ENCODE results near the gene FURIN.
"Not testable (repeated sequence)": the region's sequence is repeated elsewhere in the genome, so short reads cannot be mapped to it uniquely, and the experiment has no call there.

FURIN gene

DNA sequence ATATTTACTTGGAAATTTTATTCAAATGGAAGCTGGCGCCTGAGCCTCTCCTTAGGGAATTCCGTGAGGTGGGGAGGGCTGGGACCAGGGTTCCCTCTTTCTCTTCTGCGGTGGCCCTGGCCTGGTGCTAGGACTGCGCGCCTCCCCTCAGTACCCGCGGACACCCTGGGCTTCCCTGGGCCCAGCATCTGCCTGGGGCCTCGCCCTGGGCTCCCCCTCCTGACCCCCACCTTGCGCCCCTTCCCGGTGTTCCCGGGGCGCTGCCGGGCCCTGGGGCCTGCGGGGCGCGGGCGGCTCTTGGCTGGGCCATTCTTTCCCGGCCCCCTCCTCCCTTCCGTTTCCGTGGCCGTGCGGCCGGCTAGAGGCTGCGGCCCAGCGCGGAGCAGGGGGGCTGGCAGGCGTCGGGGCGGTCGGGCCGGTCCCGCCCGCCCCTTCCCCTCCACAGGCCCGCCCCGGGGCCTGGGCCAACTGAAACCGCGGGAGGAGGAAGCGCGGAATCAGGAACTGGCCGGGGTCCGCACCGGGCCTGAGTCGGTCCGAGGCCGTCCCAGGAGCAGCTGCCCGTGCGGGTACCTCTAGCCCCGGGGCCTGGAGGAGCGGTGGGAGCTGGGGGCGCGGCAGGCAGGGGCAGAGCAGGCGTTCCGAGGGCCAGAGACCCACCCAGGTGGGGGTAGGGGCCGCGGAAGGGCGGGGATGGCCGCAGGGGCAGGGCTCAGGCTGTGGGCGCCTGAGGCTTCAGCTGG, 15.8 kb downstream of the FURIN start, which contains the start of gene FES:
Gene FES, plus strand, starts transcription at position 529 of the 743 bp plus-strand sequence. CDS start 542 bp downstream, outside the sequence.
- DNase-seq = no peak

DNA sequence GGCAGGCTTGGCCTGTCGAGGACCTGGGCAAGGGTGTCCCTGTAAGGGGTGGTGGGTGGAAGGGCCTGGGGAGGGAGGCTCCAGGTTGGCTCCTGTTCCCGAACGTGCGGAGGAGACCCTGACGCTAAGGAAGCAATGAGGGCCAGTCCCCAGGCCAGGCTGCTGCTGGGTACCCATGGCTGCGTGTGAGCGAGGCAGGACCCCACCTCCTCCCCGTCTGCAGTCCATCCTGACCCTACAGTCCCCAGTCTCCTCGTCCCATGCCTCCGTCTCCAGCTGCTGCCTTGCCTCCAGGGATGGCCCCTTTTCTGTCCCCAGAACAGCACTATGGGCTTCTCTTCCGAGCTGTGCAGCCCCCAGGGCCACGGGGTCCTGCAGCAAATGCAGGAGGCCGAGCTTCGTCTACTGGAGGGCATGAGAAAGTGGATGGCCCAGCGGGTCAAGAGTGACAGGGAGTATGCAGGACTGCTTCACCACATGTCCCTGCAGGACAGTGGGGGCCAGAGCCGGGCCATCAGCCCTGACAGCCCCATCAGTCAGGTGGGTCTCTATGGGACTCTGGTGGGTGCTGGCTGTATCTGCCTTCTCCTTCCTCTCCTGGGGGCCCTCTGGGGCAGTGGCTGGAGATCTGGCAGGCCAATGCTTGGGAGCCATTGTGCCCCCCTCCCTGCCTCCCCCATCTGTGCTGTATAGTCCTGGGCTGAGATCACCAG, 16.5 kb downstream of the FURIN start:
- DNase-seq = no peak

DNA sequence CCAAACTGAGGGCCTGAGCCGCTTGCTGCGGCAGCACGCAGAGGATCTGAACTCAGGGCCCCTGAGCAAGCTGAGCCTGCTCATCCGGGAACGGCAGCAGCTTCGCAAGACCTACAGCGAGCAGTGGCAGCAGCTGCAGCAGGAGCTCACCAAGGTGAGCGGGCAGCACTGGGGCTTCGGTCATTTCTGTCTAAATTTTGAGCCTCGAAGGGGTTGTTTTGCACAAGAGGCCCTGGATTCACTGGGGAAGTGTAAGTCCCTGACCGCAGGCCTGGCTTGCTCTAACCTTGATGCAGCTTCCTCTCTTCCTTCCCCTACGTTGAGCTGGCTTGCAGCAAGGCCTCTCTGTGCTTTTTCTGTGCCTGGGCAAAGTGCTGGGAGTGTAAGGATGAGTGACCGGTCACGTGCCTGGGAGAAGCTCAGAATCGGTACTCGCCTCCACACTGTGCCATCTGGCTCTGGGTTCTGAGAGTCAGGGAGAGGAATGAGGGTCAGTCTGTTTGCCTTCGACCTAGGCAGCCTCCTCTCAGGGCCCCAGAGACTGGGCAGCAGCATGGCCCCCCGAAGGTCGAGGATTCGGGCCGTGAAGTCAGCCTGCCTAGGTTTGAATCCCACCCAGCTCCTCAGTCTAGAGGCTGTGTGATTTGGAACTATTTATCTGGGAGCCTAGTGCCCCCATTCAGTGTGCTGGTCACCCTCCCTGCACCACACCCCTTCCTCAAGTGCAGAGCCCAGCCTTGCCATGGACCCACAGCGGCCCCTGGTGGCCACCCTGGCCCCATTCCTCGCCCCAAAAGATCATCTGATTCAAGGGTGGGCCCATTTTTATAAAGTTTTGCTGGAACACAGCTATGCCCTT, 17.3 kb downstream of the FURIN start:
- peak; percentile 52 to 79 (median 67) for DNase-seq

DNA sequence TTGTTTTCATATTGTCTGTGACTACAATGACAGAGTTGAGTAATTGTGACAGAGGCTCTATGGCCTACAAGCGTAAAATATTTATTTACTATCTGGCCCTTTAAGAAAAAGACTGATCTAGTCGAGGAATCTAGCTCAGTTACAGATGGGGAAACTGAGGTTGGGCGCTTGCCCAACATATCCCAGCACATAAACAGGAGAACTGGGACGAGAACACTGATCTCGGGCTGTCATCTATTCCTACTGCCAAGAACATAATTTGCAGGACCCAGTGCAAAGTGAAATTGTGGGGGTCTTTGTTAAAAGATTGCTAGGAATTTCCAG, 17.9 kb downstream of the FURIN start:
- DNase-seq = no peak

DNA sequence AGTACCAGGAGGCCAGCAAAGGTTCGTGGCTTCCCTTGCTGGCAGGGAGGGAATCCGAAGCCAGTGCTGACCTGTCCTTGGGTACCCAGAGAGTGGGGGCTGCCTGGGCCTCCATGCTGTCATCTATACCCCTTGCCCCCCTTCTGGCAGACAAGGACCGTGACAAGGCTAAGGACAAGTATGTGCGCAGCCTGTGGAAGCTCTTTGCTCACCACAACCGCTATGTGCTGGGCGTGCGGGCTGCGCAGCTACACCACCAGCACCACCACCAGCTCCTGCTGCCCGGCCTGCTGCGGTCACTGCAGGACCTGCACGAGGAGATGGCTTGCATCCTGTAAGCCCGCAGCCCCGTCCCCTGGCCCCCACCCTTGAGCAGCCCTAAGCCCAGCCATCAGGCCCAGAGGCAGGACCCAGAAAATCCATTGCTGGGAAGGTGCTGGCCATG, 18.7 kb downstream of the FURIN start:
- no peak for DNase-seq

DNA sequence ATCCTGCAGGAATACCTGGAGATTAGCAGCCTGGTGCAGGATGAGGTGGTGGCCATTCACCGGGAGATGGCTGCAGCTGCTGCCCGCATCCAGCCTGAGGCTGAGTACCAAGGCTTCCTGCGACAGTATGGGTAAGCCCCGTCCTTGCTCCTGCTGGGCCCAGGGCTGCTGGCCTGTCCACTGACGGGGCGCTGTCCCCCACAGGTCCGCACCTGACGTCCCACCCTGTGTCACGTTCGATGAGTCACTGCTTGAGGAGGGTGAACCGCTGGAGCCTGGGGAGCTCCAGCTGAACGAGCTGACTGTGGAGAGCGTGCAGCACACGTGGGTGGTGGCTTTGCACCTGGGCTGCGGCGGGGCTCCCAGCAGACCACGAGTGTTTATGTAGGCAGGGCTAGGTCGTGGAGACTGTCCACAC, 20.9 kb downstream of the FURIN start:
- DNase-seq = no peak

DNA sequence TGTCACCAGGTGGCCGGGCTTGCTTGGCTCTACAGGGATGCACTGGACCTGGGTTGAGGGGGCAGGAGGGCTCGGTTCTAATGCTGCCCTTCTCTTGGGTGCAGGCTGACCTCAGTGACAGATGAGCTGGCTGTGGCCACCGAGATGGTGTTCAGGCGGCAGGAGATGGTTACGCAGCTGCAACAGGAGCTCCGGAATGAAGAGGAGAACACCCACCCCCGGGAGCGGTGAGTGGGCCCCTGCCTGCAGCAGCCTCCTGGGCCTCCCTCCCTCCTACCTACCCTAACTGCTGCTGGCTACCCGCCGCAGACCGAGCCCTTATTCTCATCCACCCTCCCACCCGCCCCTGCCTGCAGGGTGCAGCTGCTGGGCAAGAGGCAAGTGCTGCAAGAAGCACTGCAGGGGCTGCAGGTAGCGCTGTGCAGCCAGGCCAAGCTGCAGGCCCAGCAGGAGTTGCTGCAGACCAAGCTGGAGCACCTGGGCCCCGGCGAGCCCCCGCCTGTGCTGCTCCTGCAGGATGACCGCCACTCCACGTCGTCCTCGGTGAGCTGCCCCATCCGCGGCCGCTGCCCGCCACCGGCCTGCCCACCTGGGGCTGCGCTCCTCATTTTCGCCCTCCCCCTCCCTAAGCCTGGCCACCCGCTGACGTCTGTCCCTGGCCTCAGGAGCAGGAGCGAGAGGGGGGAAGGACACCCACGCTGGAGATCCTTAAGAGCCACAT, 21.5 kb downstream of the FURIN start:
- no peak for DNase-seq

DNA sequence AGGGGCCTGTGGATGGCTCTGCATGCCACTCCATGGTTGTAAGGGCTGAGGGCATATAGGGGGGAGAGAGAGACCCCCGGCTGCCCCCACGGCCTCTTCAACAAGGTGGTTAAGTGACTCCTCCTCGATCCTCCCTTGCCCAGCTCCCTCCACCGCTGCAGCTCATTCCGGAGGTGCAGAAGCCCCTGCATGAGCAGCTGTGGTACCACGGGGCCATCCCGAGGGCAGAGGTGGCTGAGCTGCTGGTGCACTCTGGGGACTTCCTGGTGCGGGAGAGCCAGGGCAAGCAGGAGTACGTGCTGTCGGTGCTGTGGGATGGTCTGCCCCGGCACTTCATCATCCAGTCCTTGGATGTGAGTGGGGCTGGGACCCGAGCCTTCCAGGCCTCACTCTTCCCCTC, 22.5 kb downstream of the FURIN start:
- no peak for DNase-seq

DNA sequence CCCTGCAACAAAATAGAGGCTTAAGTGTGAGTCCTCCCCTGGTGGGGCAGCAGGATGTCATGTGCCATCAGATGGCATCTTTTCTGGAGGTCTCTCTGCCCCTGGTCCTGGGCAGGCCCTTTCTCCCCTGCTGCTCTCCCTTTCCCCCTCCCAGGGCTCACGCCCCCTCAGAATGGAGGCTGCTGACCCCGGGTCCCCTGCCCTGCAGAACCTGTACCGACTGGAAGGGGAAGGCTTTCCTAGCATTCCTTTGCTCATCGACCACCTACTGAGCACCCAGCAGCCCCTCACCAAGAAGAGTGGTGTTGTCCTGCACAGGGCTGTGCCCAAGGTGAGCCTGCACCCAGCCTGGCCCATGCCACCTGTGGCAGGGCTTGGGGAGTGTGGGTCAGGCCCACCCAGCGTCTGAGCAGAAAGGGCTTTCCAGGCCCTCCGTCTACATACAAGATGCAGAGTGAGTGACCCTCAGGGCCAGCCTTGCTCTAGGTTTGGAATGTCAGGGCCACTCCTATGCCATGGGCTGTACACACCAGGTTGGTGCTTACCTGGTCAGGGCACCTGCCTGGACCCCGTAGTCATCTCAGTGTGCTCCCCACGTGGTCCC, 23.1 kb downstream of the FURIN start:
- no peak for DNase-seq

DNA sequence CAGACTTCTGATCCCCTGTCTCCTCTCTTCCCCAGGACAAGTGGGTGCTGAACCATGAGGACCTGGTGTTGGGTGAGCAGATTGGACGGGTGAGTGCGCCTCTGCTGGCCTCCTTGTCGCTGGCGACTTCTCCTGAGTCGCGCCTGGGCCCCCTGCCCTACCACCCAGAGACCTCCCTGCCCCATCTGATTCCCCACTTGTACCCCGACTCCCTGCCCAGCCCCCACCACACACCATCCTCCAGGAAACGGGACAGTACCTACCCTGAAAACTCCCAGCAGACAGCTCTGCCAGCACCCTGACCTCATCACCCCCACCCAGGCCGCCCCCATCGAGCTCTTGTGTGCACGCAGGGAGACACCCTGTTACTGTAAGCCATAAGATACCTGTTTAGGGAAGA, 23.6 kb downstream of the FURIN start:
- DNase-seq = no peak

DNA sequence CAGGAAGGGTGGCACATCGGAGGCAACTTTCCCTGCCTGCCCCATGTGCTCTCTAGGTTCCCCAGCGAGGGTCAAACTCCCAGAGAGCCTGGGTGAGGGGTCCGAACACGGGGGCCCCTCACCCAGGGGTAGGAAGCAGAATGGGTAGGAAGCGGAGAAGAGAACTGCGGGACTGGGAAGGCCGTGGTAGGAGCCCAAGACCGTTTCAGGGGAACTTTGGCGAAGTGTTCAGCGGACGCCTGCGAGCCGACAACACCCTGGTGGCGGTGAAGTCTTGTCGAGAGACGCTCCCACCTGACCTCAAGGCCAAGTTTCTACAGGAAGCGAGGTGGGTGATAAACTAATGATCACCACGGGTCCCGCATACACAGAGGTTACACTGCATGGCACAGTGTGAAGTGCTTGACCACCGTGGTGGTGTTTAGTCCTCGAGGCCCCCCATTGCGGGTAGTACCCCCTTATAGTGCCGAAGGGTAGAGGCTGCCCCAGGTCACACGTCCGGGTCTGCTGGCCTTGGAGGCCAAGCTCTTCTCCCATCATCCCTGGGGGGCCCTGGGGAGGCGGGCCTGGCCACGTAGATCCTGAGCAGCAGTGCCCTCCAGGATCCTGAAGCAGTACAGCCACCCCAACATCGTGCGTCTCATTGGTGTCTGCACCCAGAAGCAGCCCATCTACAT, 24.2 kb downstream of the FURIN start:
- no peak for DNase-seq

DNA sequence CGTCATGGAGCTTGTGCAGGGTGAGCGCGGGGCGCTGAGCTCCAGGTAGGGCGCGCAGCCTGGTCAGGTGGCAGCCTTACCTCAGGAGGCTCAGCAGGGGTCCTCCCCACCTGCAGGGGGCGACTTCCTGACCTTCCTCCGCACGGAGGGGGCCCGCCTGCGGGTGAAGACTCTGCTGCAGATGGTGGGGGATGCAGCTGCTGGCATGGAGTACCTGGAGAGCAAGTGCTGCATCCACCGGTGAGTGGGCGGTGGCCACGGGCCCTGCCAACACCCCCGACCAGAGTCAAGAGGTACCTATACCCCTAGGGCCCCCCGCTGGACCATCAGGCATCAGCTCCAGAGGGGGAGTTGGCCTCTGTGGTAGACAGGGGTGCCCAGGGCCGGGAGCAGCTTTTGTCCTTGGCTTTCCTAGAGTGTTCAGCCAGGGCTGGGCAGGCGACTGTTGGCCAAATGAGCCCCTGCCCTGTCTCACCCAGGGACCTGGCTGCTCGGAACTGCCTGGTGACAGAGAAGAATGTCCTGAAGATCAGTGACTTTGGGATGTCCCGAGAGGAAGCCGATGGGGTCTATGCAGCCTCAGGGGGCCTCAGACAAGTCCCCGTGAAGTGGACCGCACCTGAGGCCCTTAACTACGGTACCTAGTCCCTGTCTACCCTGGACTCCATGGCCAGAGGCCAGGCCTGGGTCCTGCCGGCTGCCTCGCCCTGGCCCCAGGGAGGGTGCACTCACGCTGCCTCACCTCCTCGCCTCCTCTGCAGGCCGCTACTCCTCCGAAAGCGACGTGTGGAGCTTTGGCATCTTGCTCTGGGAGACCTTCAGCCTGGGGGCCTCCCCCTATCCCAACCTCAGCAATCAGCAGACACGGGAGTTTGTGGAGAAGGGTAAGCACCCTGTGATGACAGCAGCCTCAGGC, 25.0 kb downstream of the FURIN start:
- DNase-seq = no peak

DNA sequence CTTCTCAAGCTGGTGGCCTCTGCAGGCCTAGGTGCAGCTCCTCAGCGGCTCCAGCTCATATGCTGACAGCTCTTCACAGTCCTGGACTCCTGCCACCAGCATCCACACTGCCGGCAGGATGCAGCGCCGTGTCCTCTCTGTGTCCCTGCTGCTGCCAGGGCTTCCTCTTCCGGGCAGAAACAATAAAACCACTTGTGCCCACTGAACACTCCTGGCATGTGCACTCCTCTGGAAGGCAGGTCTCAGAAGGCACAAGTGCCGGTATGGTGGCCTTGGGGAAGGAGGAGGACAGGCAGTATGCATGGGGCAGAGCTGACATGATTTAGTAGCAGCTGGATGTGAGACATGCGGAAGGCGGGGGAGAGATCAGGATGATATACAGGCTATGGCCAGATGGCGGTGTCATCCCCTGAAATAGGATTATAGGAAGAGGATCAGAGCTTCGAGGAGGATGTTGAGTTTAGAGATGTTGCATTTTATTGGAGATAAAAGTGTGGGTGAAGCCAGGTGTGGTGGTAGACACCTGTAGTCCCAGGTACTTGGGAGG, 27.3 kb downstream of the FURIN start:
- no peak for DNase-seq

DNA sequence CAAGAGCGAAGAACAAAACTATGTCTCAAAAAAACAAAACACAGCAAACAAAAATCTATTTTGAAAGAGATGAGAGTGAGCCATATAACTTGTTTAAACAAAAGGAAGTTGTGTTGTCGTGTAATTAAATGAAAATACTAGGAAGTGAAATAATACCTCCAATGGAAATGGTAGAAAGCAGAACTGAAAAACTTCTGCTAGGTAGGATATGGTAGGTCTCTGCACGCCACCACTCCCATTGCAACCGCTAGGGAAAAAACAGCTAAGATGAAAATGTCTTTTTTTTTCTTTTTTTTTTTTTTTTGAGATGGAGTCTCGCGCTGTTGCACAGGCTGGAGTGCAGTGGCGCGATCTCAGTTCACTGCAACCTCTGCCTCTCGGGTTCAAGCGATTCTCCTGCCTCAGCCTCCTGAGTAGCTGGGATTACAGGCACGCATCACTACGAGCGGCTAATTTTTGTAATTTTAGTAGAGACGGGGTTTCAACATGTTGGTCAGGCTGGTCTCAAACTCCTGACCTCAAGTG, 28.8 kb downstream of the FURIN start:
- not testable (repeated sequence) for DNase-seq

DNA sequence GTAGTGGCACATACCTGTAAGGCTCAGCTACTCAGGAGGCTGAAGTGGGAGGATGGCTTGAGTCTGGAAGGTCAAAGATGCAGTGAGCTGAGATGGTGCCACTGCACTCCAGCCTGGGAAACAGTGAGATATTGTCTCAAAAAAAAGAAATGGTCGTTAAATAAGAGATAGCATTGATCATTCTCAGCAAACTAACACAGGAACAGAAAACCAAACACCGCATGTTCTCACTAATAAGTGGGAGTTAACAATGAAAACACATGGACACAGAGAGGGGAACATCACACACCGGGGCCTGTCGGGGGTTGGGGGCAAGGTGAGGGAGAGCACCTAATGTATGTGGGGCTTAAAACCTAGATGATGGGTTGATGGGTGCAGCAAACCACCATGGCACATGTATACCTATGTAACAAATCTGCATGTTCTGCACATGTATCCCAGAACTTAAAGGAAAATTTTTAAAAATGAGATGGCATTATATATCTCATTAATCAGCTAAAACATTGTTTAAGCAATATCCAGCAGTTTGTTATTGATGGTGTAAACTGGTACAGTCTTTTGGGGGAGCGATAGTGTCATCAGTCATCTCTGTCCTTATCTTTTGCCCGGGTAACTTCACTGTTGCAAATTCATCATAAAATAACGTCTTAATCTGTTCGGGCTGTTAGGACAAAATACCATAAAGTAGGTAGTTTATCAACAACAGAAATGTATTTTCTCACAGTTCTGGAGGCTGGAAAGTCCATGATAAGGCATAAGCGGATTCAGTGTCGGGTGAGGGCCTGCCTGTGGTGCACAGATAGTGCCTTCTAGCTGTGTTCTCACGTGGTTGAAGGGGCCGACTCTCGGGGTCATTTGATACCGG, 33.0 kb downstream of the FURIN start:
- DNase-seq = no peak

DNA sequence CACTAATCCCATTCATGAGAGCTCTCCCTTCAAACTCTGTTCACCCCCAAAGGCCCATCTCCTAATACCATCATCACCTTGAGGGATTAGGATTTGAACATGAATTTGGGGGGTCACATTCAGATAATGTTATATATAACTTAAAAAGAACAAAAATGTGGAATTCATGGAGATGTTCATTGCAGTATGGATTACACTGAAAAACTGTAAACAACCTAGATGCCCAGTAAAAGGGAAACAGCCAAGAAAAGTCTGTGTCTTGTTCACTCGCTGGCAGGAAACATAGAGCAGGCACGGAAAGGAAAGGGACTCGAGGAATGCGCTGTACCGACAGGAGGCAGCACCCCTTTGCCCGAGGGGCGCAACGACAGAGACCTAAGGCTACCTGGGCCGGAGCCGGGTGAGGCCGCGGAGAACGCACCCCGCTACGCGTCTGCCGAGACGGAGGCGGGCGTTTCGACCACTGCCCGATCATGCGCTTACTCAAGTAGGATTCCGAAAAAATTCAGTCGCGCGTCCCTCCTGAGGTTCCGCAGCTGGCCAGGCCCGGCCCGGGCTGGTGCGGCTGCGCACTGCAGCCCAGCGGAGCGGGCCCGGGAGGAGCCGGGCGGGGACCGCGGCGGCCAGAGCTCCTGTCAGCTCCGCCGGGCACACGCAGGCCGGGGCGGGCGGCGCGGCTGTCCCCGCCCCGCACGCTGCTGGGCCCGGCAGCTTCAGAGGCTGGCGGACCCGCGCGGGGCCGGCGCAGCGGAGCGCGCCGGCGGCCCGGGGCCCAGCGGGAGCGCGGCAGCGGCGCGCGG, 33.9 kb downstream of the FURIN start:
- DNase-seq = peak; percentile 51 to 79 (median 61)

DNA sequence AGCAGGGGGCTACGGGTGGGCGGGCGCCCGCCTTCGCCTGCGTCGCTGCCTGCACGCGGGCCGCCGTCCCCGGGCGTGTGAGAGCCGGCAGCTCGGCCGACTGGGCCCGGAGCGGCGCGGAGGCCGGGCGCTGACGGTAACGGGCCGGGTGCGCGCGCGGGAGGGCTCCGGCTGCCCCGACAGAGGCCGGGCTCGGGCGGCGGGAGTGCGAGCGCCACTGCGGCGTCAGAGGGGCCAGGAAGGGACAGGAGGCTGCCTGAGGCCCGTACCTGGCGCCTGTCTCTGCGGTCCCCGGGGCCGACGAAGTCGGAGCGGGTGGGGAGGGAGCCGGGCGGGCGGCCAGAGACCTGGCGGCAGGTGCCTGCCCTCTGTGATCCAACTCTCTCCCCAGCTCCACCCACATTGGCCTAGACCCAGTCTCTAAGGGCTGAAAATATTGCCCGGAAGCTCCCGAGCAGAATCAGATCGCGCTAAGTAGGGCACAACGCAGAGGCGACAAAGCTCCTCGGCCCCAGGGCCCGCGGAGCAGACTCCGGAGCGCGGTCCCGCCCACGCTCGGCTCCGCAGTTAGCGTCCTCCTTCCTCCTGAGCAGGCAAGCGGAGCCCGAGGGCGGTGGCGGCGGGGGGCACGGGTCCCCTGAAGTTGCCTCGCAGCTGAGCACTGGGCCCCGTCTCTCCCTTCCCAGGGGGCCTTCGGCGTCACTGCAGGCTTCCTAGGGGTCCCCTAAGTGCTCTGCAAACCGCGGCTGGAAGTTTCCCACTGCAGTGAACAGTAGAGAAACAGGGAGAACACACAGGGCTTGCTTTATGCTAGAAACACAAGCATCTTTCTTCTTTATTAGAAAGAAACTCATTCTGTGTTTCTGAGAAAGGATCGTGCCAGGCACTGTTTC, 34.7 kb downstream of the FURIN start, which contains the start of gene MAN2A2:
Gene MAN2A2, plus strand, starts transcription at position 463 of the 893 bp plus-strand sequence. CDS start 906 bp downstream, outside the sequence.
- peak; percentile 27 to 81 (median 51) for DNase-seq

Data from T-helper 1 cell (primary cell).